Nephron (organoid): ENCODE data around the gene MAP3K5.

Experiments
- H3K27ac Mint-ChIP-seq, 3 experiments: 2 replicates each; pipeline ENCODE4 v1.8.0; 2020; ENCODE audit warnings: mixed read lengths in 3 of 3, mild to moderate bottlenecking in 2 of 3, moderate library complexity in 1 of 3
- H3K27me3 Mint-ChIP-seq: 2 replicates; pipeline ENCODE4 v1.8.0; 2021; ENCODE audit warnings: low read depth, mild to moderate bottlenecking, moderate library complexity, mixed read lengths
- H3K36me3 Mint-ChIP-seq: 2 replicates; pipeline ENCODE4 v1.8.0; 2020; ENCODE audit warnings: low read depth, mixed read lengths
- H3K4me1 Mint-ChIP-seq: 2 replicates; pipeline ENCODE4 v1.8.0; 2020; ENCODE audit warnings: mixed read lengths
- H3K4me3 Mint-ChIP-seq, 3 experiments: 2 replicates each; pipeline ENCODE4 v1.8.0; 2020; ENCODE audit warnings: mild to moderate bottlenecking in 3 of 3, mixed read lengths in 3 of 3, moderate library complexity in 2 of 3
- H3K9me3 Mint-ChIP-seq: 2 replicates; pipeline ENCODE4 v1.8.0; 2020; ENCODE audit warnings: mixed read lengths
- TF ChIP-seq, protein P1 (sequence below), 3 experiments: fragments of 200-600 bp; sonication (generic); IDR thresholded peaks; one replicate each; pipeline ENCODE4 v1.5.0; 2021; ENCODE audit warnings: antibody characterized with exemption in 3 of 3; ENCODE audit not compliant: unreplicated experiment in 3 of 3

Gene MAP3K5

DNA sequence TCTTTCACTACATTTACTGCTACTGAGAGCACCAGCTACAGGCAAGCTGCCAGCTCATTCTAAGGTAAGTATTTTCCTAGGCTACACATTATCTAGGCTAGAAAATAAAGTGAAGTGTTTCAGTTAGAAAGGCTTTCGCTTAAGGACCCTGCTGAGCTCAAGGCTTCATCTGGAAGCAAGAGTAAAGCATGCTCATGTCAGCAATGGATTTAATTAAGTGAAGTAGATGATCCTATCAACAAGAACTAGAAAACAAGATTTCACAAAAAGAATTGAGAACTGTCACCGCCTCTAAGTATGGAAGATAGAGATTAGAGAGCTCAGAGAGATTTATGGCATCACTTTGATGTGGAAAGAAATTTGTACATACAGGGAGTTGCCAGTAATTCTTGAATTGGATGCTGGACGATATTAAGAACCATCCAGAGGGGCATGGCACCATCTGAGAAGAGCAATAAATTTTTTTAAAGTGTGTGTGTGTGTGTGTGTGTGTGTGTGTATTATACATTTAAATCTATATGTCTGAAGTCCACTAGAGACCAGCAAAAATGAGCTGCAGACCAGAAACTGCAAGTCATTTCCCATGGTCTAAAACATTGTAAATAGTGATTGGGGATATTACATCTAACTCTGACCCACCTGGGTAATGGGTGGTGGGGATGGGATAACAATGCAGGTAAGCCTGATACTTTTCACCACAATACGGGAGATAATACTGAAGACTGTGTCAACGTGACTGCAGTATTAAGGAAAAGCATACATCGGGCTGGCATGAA, 136.8 kb downstream of the MAP3K5 start:
- Mint-ChIP-seq H3K36me3 (peaks cover 4% of the 10 kb centered on the region), H3K9me3 (no peaks in the 10 kb centered on the region), H3K27me3 (no peaks in the 10 kb centered on the region), H3K4me3 (no peak overlapping the region), H3K27ac (no peak overlapping the region), H3K4me1 (peaks cover 5% of the 10 kb centered on the region)
- TF ChIP-seq, protein P1, sequence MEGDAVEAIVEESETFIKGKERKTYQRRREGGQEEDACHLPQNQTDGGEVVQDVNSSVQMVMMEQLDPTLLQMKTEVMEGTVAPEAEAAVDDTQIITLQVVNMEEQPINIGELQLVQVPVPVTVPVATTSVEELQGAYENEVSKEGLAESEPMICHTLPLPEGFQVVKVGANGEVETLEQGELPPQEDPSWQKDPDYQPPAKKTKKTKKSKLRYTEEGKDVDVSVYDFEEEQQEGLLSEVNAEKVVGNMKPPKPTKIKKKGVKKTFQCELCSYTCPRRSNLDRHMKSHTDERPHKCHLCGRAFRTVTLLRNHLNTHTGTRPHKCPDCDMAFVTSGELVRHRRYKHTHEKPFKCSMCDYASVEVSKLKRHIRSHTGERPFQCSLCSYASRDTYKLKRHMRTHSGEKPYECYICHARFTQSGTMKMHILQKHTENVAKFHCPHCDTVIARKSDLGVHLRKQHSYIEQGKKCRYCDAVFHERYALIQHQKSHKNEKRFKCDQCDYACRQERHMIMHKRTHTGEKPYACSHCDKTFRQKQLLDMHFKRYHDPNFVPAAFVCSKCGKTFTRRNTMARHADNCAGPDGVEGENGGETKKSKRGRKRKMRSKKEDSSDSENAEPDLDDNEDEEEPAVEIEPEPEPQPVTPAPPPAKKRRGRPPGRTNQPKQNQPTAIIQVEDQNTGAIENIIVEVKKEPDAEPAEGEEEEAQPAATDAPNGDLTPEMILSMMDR (IDR thresholded peaks at IDR 0.05; ENCODE audit: unreplicated experiment in 3 of 3), result no peak

DNA sequence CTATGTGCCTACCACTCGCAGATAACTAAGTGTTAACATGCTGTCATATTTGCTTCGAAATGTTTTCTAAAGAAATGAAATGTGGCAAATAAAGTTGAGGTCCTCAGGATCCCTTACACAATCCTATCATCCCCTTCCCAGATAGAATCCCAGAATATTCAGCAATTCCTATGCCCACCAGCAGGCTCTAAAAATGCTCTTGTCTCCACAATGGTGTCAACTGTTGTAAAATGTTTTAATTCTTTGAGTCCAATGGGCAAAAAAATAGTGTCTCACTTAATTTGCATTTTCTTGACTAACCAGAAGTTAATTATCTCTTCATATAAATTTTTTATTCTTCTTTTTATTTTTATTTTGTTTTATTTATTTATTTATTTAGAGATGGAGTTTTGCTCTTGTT, 138.2 kb downstream of the MAP3K5 start:
- TF ChIP-seq, protein P1 (IDR thresholded peaks at IDR 0.05; ENCODE audit: unreplicated experiment in 3 of 3), result no peak
- Mint-ChIP-seq H3K9me3 (no peaks in the 10 kb centered on the region), H3K27ac (no peak overlapping the region), H3K36me3 (peaks cover 4% of the 10 kb centered on the region), H3K4me1 (peaks cover 5% of the 10 kb centered on the region), H3K4me3 (no peak overlapping the region), H3K27me3 (no peaks in the 10 kb centered on the region)

DNA sequence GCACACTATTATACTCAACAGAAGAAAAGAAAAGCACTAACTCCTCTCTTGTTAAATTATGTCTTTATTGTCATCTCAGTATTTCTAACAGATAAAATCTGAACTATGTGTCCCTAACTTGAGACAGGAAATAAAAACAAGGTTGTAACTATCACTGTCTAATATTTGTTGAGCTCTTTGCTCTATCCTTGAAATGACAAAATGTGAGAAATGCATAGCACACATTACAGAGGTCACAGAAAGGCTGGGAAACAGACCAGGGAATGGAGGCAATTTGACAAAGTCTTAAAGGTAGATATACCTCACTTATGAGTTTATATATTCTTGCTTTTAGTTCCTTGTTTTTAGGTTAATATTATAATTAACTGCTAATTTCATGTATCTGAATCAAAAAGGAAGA, 139.6 kb downstream of the MAP3K5 start:
- TF ChIP-seq, protein P1 (IDR thresholded peaks at IDR 0.05; ENCODE audit: unreplicated experiment in 3 of 3), result no peak
- H3K27me3 Mint-ChIP-seq, result no peaks in the 10 kb centered on the region
- no peaks in the 10 kb centered on the region for H3K9me3 Mint-ChIP-seq
- peaks cover 5% of the 10 kb centered on the region for H3K4me1 Mint-ChIP-seq
- no peak overlapping the region for H3K27ac Mint-ChIP-seq
- H3K36me3 Mint-ChIP-seq, result peaks cover 4% of the 10 kb centered on the region
- H3K4me3 Mint-ChIP-seq, result no peak overlapping the region

DNA sequence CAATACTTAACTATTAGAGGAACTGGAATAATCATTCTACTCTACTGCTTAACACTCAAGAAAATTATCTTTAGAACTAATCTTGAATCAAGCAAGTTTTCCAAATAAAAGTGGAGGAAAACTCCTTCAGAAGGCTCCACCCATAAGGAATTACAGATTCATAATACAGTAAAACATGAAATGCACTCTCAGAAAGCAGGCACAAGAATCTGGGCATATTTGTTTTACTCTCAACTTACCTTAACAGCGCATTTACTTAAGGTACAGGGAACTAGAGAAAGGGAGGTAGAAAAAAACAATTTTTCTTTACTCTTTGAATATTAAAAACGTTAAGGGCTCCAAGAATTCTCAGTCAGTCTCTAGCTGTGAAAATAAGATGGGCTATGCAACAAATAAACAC, 140.3 kb downstream of the MAP3K5 start:
- Mint-ChIP-seq H3K4me3 (no peak overlapping the region), H3K27me3 (no peaks in the 10 kb centered on the region), H3K4me1 (peaks cover 5% of the 10 kb centered on the region), H3K27ac (no peak overlapping the region), H3K36me3 (no peaks in the 10 kb centered on the region), H3K9me3 (no peaks in the 10 kb centered on the region)
- TF ChIP-seq, protein P1 (IDR thresholded peaks at IDR 0.05; ENCODE audit: unreplicated experiment in 3 of 3), result no peak

DNA sequence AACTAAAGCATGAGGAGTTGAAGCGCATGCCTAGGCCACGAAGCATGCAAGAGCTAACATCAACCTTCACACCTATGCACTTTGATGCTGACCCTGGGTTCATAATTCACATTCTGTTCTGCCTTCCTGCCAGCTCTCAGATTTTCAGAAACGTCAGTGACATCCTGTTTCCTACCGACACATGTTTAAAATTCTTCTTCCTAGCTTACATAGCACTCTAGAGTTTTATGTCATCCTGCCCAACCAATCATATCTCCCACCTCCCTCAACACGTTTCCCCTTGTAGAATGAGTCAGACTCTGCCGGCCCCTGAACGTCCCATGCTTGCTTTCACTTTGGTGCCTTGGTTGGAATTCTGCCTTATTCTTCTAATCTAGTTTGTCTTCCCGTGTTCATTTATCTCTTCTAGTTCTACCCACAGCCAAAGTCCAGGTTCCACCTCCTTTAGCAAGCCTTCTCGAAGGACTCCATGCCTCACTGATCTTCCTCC, 144.9 kb downstream of the MAP3K5 start:
- no peaks in the 10 kb centered on the region for H3K4me1 Mint-ChIP-seq
- TF ChIP-seq, protein P1 (IDR thresholded peaks at IDR 0.05; ENCODE audit: unreplicated experiment in 3 of 3), result no peak
- H3K36me3 Mint-ChIP-seq, result no peaks in the 10 kb centered on the region
- H3K4me3 Mint-ChIP-seq, result no peak overlapping the region
- no peaks in the 10 kb centered on the region for H3K27me3 Mint-ChIP-seq
- no peaks in the 10 kb centered on the region for H3K9me3 Mint-ChIP-seq
- H3K27ac Mint-ChIP-seq, result no peak overlapping the region

DNA sequence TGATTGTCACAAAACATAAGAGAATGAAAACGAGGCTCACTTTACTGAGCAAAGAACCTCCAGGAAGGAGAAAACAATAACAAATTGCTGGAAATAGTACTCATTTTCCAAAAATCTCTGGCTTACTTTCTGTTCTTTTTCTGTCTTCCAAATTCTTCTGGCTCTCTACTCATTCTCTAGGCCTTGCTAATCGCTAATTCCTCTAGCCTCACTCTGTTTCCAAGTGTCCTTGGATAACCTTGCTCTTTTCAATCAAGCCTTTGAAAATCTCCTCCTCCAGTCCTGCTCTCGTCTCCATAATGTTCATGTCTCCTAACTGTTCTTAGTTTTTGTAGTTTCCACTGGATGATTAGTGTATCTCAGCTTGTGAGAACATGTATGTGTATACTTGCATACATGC, 145.9 kb downstream of the MAP3K5 start:
- no peak overlapping the region for H3K27ac Mint-ChIP-seq
- no peaks in the 10 kb centered on the region for H3K27me3 Mint-ChIP-seq
- H3K36me3 Mint-ChIP-seq, result no peaks in the 10 kb centered on the region
- TF ChIP-seq, protein P1 (IDR thresholded peaks at IDR 0.05; ENCODE audit: unreplicated experiment in 3 of 3), result no peak
- H3K9me3 Mint-ChIP-seq, result no peaks in the 10 kb centered on the region
- no peaks in the 10 kb centered on the region for H3K4me1 Mint-ChIP-seq
- H3K4me3 Mint-ChIP-seq, result no peak overlapping the region
